ENCODE data around the gene HDAC1.

The HDAC1 gene

GRCh38 chr1:32373996-32374592 is 82.2 kb downstream of the HDAC1 start:
- DNase-seq (ENCODE audit: low read depth) = no peak

GRCh38 chr1:32376199-32376598 is 84.3 kb downstream of the HDAC1 start:
- no peak for DNase-seq (ENCODE audit: low read depth)

- DNase-seq (ENCODE audit: low read depth) = no peak
These were observed 85.8 kb downstream of the HDAC1 start for GRCh38 chr1:32377541-32378220.

GRCh38 chr1:32380057-32380456 is 88.2 kb downstream of the HDAC1 start:
- no peak for DNase-seq (ENCODE audit: low read depth)

All from CMK (cell line).